Panc1 (cell line): ENCODE measurements around the gene CNST. TPM values are rescaled to one million over a fixed set of nuclear protein-coding genes. Genes with fewer than 3 reads are reported as not detected.
"Not testable (repeated sequence)": the region's sequence is repeated elsewhere in the genome, so short reads cannot be mapped to it uniquely, and the experiment has no call there.

ENCODE experiments used
- ATAC-seq: fragments of 200-7000 bp; cut with Tn5 transposase; 2 replicates; pipeline ENCODE4 v1.9.1; 2020; ENCODE audit warnings: mild to moderate bottlenecking, moderate library complexity
- BruUV-seq: library from RNA; stranded (reverse); fragments of 400-500 nt; replicated peaks from 2 replicates; lab custom pipeline; 2021; lab: Mats Ljungman, UMichigan
- CTCF ChIA-PET: fragments of 300-600 bp; sonication (Branson Sonifier 250); formaldehyde crosslinking; loops from one replicate; lab custom pipeline; 2022; ENCODE audit warnings: antibody characterized with exemption; lab: Charles Lee
- POLR2A ChIA-PET: fragments of 300-600 bp; sonication (Branson Sonifier 250); formaldehyde crosslinking; loops from one replicate; lab custom pipeline; 2022; ENCODE audit warnings: antibody characterized with exemption; lab: Charles Lee
- DNase-seq: peaks from one replicate; pipeline ENCODE4 v3.0.0-alpha.2; 2010; ENCODE audit warnings: low read depth, low spot score
- H3K27ac ChIP-seq: 2 replicates; pipeline ENCODE4 v1.5.1; 2011; ENCODE audit warnings: mild to moderate bottlenecking, low read length, inconsistent platforms
- H3K27me3 ChIP-seq: fragments of 200-500 bp; sonication (Bioruptor generic); 2 replicates; pipeline ENCODE4 v1.6.0; 2014; ENCODE audit warnings: low read length, inconsistent platforms; ENCODE audit not compliant: control insufficient read depth, insufficient read depth
- H3K36me3 ChIP-seq: fragments of 200-500 bp; sonication (Bioruptor generic); 2 replicates; pipeline ENCODE4 v1.5.1; 2014; ENCODE audit warnings: inconsistent platforms, mild to moderate bottlenecking, low read length, moderate library complexity; ENCODE audit not compliant: control insufficient read depth, insufficient read depth
- H3K4me1 ChIP-seq: 2 replicates; pipeline ENCODE4 v1.5.1; 2011; ENCODE audit warnings: inconsistent platforms, mild to moderate bottlenecking, low read length, moderate library complexity; ENCODE audit not compliant: control insufficient read depth, insufficient read depth
- H3K4me3 ChIP-seq, 2 experiments: 2 replicates each; pipeline ENCODE4 v1.5.1; 2011 to 2012; ENCODE audit warnings: low read depth in 2 of 2, low read length in 2 of 2, mild to moderate bottlenecking in 2 of 2, inconsistent platforms in 1 of 2, moderate library complexity in 1 of 2
- H3K9me3 ChIP-seq: fragments of 200-500 bp; sonication (Bioruptor generic); 2 replicates; pipeline ENCODE4 v1.5.1; 2014; ENCODE audit warnings: low read depth, mild to moderate bottlenecking, inconsistent platforms, low read length, moderate library complexity; ENCODE audit not compliant: control insufficient read depth, insufficient read depth
- POLR2AphosphoS5 ChIP-seq: IDR thresholded peaks from 2 replicates; pipeline ENCODE4 v1.6.1; 2012; ENCODE audit warnings: mild to moderate bottlenecking, low read depth, low read length, moderate library complexity
- SIN3A ChIP-seq: IDR thresholded peaks from 2 replicates; pipeline ENCODE4 v1.6.1; 2012; ENCODE audit warnings: low read depth, mild to moderate bottlenecking, low read length, moderate library complexity, borderline replicate concordance; ENCODE audit not compliant: insufficient read depth
- TCF7L2 ChIP-seq: IDR thresholded peaks from 2 replicates; pipeline ENCODE4 v1.6.1; 2011; ENCODE audit warnings: mild to moderate bottlenecking, low read depth, low read length, inconsistent platforms
- in situ Hi-C: cut with HindIII; loops from 2 replicates; pipeline ENCODE4 v1.10.0; 2016; ENCODE audit warnings: low sequenced_read_pairs, low pct_unique_long_range_greater_than_20kb
- intact Hi-C: fragments of 100-400 bp; cut with micrococcal nuclease; formaldehyde crosslinking; loops from one replicate; pipeline ENCODE4 v1.10.0; 2022; ENCODE audit not compliant: unreplicated experiment
- total RNA-seq: library from RNA; stranded (reverse); gene quantifications from one replicate; pipeline ENCODE4 v1.2.1, GENCODE V29; 2021; ENCODE audit not compliant: unreplicated experiment
- TF ChIP-seq, protein P1 (sequence below): fragments of 450-650 bp; IDR thresholded peaks from 2 replicates; pipeline ENCODE4 v1.5.1; 2017; ENCODE audit warnings: mild to moderate bottlenecking
- TF ChIP-seq, protein P2 (sequence below), 2 experiments: IDR thresholded peaks; 2 replicates each; pipeline ENCODE4 v1.6.1; 2011 to 2012; ENCODE audit warnings: low read depth in 2 of 2, control low read depth in 1 of 2, low read length in 1 of 2, mild to moderate bottlenecking in 1 of 2, moderate library complexity in 1 of 2; ENCODE audit not compliant: insufficient read depth in 1 of 2

Gene CNST
- total RNA-seq, 1 experiment from 2014 or later, result 18.5 TPM

DNA sequence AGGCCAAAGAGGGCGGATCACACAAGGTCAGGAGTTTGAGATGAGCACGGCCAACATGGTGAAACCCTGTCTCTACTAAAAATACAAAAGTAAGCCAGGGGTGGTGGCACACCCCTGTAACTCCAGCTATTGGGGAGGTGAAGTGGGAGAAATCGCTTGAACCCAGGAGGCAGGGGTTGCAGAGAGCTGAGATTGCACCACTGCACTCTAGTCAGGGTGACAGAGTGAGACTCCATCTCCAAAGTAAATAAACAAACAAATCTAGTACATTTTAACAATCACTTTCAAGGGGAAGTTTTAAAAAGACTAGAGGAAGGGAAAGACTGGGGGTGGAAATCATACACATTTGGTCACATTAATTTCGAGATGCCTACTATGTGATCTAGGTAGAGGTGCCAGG is 6.9 kb upstream of the CNST start:
- Histone ChIP-seq H3K27ac (no peak overlapping the region), H3K4me1 (peaks cover 2% of the 10 kb centered on the region; the same call in 1 of the 2 replicates), H3K9me3 (no peaks in the 10 kb centered on the region), H3K4me3 (no peak overlapping the region), H3K36me3 (peaks cover 7% of the 10 kb centered on the region; the same call in 1 of the 2 replicates), H3K27me3 (no peaks in the 10 kb centered on the region)
- intact Hi-C loops (no loop called here), in situ Hi-C loops (no loop called here)
- POLR2A ChIA-PET, result interaction anchor here (0.8 kb wide), 1 partner anchor 100 kb away, joined by 3 read pairs; no protein-coding TSS in a partner anchor
- ATAC-seq (no peak), DNase-seq (no peak)
- TF ChIP-seq TCF7L2 (no peak), POLR2AphosphoS5 (no peak), SIN3A (no peak)
- TF ChIP-seq, protein P1, sequence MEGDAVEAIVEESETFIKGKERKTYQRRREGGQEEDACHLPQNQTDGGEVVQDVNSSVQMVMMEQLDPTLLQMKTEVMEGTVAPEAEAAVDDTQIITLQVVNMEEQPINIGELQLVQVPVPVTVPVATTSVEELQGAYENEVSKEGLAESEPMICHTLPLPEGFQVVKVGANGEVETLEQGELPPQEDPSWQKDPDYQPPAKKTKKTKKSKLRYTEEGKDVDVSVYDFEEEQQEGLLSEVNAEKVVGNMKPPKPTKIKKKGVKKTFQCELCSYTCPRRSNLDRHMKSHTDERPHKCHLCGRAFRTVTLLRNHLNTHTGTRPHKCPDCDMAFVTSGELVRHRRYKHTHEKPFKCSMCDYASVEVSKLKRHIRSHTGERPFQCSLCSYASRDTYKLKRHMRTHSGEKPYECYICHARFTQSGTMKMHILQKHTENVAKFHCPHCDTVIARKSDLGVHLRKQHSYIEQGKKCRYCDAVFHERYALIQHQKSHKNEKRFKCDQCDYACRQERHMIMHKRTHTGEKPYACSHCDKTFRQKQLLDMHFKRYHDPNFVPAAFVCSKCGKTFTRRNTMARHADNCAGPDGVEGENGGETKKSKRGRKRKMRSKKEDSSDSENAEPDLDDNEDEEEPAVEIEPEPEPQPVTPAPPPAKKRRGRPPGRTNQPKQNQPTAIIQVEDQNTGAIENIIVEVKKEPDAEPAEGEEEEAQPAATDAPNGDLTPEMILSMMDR, result no peak
- TF ChIP-seq, protein P2, sequence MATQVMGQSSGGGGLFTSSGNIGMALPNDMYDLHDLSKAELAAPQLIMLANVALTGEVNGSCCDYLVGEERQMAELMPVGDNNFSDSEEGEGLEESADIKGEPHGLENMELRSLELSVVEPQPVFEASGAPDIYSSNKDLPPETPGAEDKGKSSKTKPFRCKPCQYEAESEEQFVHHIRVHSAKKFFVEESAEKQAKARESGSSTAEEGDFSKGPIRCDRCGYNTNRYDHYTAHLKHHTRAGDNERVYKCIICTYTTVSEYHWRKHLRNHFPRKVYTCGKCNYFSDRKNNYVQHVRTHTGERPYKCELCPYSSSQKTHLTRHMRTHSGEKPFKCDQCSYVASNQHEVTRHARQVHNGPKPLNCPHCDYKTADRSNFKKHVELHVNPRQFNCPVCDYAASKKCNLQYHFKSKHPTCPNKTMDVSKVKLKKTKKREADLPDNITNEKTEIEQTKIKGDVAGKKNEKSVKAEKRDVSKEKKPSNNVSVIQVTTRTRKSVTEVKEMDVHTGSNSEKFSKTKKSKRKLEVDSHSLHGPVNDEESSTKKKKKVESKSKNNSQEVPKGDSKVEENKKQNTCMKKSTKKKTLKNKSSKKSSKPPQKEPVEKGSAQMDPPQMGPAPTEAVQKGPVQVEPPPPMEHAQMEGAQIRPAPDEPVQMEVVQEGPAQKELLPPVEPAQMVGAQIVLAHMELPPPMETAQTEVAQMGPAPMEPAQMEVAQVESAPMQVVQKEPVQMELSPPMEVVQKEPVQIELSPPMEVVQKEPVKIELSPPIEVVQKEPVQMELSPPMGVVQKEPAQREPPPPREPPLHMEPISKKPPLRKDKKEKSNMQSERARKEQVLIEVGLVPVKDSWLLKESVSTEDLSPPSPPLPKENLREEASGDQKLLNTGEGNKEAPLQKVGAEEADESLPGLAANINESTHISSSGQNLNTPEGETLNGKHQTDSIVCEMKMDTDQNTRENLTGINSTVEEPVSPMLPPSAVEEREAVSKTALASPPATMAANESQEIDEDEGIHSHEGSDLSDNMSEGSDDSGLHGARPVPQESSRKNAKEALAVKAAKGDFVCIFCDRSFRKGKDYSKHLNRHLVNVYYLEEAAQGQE (IDR thresholded peaks at IDR 0.05; ENCODE audit: insufficient read depth in 1 of 2, low read depth in 2 of 2, low read length in 1 of 2), result no peak
- CTCF ChIA-PET, result no interaction called here
- BruUV-seq, result no TSS peak

DNA sequence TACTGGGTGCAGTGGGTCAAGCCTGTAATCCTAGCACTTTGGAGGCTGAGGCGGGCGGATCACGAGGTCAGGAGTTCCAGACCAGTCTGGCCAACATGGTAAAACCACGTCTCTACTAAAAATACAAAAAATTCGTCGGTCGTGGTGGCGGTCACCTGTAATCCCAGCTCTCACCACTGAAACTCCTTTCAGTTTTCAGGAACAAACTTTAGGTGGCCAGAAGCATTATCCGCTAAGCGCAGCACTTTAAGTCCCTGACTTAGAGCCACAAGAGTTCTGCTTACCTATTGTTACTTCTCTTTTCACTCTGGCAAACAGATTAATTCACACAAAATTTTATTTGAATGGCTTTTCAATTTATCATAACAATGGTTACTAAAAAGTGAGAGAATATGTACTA is 5.4 kb upstream of the CNST start:
- H3K27ac ChIP-seq, CTCF ChIA-PET, H3K4me3 ChIP-seq, H3K36me3 ChIP-seq, H3K9me3 ChIP-seq, ATAC-seq, BruUV-seq, intact Hi-C loops, H3K4me1 ChIP-seq, H3K27me3 ChIP-seq, DNase-seq, in situ Hi-C loops: not testable (repeated sequence)
- POLR2A ChIA-PET, result interaction anchor here (0.6 to 0.7 kb wide), 2 partner anchors 202 to 244 kb away, joined by 4 to 6 read pairs; no protein-coding TSS in a partner anchor

DNA sequence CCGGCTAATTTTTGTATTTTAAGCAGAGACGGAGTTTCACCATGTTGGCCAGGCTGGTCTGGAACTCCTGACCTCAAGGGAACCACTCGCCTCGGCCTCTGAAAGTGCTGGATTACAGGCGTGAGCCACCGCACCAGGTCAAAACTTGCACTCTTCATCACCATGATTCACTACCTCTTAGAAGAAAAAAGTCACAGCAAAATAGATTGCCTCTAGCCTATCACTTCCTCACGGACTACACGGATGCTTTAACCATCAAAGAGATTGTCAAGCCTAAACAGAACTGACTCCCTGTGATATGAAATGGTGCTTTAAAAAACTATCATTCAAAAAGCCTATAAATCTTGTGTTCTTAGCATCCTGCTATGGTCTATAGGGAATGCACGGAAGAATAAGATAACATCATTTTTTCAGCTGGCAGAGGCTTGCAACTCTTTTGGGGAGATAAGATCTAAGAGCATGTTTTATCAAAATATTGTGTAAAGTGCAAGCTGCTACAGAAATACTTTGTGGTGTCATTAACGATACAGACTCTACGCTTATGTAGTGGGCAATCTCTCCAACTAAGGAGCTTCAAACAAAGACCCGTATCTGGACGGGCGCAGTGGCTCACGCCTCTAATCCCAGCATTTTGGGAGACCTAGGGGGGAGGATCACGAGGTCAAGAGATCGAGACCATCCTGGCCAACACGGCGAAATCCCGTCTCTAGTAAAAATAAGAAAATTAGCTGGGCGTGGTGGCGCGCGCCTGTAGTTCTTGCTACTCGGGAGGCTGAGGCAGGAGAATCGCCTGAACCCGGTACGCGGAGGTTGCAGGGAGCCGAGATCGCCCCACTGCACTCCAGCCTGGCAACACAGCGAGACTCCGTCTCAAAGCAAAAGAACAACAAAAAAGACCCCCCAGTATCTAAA is 1.2 kb upstream of the CNST start:
- in situ Hi-C loops (no loop called here), intact Hi-C loops (loop anchor here (5.0 kb wide), 1 partner anchor 1733 kb away; no protein-coding TSS in a partner anchor)
- TF ChIP-seq, protein P2 (IDR thresholded peaks at IDR 0.05; ENCODE audit: insufficient read depth in 1 of 2, low read depth in 2 of 2, low read length in 1 of 2), result no peak
- TF ChIP-seq SIN3A (no peak), POLR2AphosphoS5 (no peak), TCF7L2 (no peak)
- TF ChIP-seq, protein P1, result no peak
- H3K27ac ChIP-seq, result peak overlapping the region; percentile 94
- TSS peak; percentile 63 for BruUV-seq
- DNase-seq (no peak), ATAC-seq (no peak)
- CTCF ChIA-PET, result no interaction called here
- POLR2A ChIA-PET, result no interaction called here
- no peaks in the 10 kb centered on the region for H3K27me3 ChIP-seq
- H3K36me3 ChIP-seq, result no peaks in the 10 kb centered on the region; the same call in none of the 2 replicates
- H3K9me3 ChIP-seq, result no peaks in the 10 kb centered on the region
- peak overlapping the region; percentile 69 to 100 for H3K4me3 ChIP-seq
- H3K4me1 ChIP-seq, result peaks cover 24% of the 10 kb centered on the region
